ENCODE measurements around the gene PTPRO.

PTPRO gene

GRCh38 chr12:15322164-15323061 is at the start of gene PTPRO:
TSS of gene PTPRO (plus strand) at chr12:15322508.
- DNase-seq (ENCODE audit: low read depth, low spot score) = peak; percentile 7

- DNase-seq (ENCODE audit: low read depth, low spot score) = no peak
Observed at GRCh38 chr12:15273896-15274295, 48.4 kb upstream of the PTPRO start.

- no peak for DNase-seq (ENCODE audit: low read depth, low spot score)
Observed at GRCh38 chr12:15274561-15274967, 47.7 kb upstream of the PTPRO start.

- DNase-seq (ENCODE audit: low read depth, low spot score) = no peak
Observed at GRCh38 chr12:15276088-15276698, 46.1 kb upstream of the PTPRO start.

- no peak for DNase-seq (ENCODE audit: low read depth, low spot score)
Observed at GRCh38 chr12:15278816-15279658, 43.3 kb upstream of the PTPRO start.

- no peak for DNase-seq (ENCODE audit: low read depth, low spot score)
Observed at GRCh38 chr12:15280930-15281329, 41.4 kb upstream of the PTPRO start.

GRCh38 chr12:15289192-15289591 is 33.1 kb upstream of the PTPRO start:
- no peak for DNase-seq (ENCODE audit: low read depth, low spot score)

- no peak for DNase-seq (ENCODE audit: low read depth, low spot score)
Observed at GRCh38 chr12:15293731-15294130, 28.6 kb upstream of the PTPRO start.

- no peak for DNase-seq (ENCODE audit: low read depth, low spot score)
Observed at GRCh38 chr12:15299947-15300346, 22.4 kb upstream of the PTPRO start.

GRCh38 chr12:15304296-15304695 is 18.0 kb upstream of the PTPRO start:
- DNase-seq (ENCODE audit: low read depth, low spot score) = no peak

- DNase-seq (ENCODE audit: low read depth, low spot score) = no peak
Observed at GRCh38 chr12:15306605-15307004, 15.7 kb upstream of the PTPRO start.

GRCh38 chr12:15307079-15307478 is 15.2 kb upstream of the PTPRO start:
- DNase-seq (ENCODE audit: low read depth, low spot score) = no peak

GRCh38 chr12:15318841-15319240 is 3.5 kb upstream of the PTPRO start:
- no peak for DNase-seq (ENCODE audit: low read depth, low spot score)

- no peak for DNase-seq (ENCODE audit: low read depth, low spot score)
Observed at GRCh38 chr12:15320881-15321280, 1.4 kb upstream of the PTPRO start.

- DNase-seq (ENCODE audit: low read depth, low spot score) = no peak
Observed at GRCh38 chr12:15323480-15323879, 1.2 kb downstream of the PTPRO start.

GRCh38 chr12:15329891-15330290 is 7.6 kb downstream of the PTPRO start:
- no peak for DNase-seq (ENCODE audit: low read depth, low spot score)

- no peak for DNase-seq (ENCODE audit: low read depth, low spot score)
Observed at GRCh38 chr12:15334225-15334624, 11.9 kb downstream of the PTPRO start.

GRCh38 chr12:15335959-15336358 is 13.7 kb downstream of the PTPRO start:
- DNase-seq (ENCODE audit: low read depth, low spot score) = no peak

- DNase-seq (ENCODE audit: low read depth, low spot score) = no peak
Observed at GRCh38 chr12:15336768-15337553, 14.7 kb downstream of the PTPRO start.

- no peak for DNase-seq (ENCODE audit: low read depth, low spot score)
Observed at GRCh38 chr12:15341371-15341770, 19.1 kb downstream of the PTPRO start.

- DNase-seq (ENCODE audit: low read depth, low spot score) = no peak
Observed at GRCh38 chr12:15344561-15344960, 22.3 kb downstream of the PTPRO start.
